Measurements from ENCODE around the gene AOC3.
"Not testable (repeated sequence)": the region's sequence is repeated elsewhere in the genome, so short reads cannot be mapped to it uniquely, and the experiment has no call there.

AOC3 gene

DNA sequence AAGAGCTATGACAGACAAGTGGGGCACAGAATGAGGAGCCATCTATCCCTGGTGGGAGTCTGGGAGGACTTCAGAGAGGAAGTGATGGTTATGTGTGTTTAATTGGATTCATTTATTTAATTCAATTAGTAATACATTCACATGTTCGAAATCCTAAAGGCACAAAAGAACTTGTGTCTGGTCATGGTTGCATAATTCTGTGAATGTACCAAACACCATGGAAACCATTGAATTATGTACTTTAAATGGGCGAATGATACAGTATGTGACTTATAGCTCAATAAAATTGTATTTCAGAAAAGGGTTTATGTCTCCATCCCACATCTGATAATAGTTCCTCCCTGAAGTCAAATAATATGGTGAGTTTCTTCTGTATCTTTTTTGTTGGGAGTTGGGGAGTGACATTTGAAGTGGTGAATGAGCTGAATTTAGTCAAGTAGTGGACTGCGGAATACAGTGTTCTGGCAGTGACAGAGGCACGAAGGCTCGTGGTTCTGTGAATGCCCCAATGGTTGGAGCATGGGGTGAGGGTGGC is 29.8 kb downstream of the AOC3 start:
- no peak for DNase-seq (ENCODE audit: low read depth)
- TF ChIP-seq, protein P1, sequence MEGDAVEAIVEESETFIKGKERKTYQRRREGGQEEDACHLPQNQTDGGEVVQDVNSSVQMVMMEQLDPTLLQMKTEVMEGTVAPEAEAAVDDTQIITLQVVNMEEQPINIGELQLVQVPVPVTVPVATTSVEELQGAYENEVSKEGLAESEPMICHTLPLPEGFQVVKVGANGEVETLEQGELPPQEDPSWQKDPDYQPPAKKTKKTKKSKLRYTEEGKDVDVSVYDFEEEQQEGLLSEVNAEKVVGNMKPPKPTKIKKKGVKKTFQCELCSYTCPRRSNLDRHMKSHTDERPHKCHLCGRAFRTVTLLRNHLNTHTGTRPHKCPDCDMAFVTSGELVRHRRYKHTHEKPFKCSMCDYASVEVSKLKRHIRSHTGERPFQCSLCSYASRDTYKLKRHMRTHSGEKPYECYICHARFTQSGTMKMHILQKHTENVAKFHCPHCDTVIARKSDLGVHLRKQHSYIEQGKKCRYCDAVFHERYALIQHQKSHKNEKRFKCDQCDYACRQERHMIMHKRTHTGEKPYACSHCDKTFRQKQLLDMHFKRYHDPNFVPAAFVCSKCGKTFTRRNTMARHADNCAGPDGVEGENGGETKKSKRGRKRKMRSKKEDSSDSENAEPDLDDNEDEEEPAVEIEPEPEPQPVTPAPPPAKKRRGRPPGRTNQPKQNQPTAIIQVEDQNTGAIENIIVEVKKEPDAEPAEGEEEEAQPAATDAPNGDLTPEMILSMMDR (IDR thresholded peaks at IDR 0.05; ENCODE audit: low read depth, low read length, missing control alignments): no peak
- no peak overlapping the region for H3K4me3 ChIP-seq (ENCODE audit: low read depth, low read length)

DNA sequence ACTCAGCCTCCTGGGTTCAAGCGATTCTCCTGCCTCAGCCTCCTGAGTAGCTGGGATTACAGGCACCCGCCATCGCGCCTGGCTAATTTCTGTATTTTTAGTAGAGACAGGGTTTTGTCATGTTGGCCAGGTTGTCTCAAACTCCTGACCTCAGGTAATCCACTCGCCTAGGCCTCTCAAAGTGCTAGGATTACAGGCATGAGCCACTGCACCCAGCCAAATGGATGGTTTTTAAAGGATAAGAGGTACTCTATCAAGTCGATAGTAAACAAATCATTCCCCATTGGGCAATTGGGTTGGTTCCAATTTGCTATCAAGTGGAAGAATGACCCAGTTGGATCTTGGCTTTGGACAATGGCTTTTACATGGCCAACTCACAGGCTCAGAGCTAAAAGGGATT is 30.7 kb downstream of the AOC3 start:
- not testable (repeated sequence) for DNase-seq (ENCODE audit: low read depth); H3K4me3 ChIP-seq (ENCODE audit: low read depth, low read length)

DNA sequence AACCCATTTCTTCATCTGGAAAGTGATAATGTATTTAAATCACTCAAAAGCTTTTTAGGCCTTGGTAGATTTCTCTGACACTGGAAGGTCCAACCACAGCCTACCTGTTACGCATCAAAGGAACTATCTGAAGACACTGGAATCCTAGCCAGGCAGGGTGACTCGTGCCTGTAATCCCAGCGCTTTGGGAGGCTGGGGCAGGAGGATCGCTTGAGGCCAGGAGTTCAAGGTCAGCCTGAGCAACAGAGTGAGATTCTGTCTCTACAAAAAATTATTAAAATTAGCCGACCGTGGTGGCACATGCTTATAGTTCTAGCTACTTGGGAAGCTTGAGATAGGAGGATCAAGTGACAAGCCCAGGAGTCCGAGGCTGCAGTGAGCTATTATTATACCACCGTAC is 31.2 kb downstream of the AOC3 start:
- no peak for DNase-seq (ENCODE audit: low read depth)
- H3K4me3 ChIP-seq (ENCODE audit: low read depth, low read length): no peak overlapping the region
- TF ChIP-seq, protein P1 (IDR thresholded peaks at IDR 0.05; ENCODE audit: low read depth, low read length, missing control alignments): no peak

DNA sequence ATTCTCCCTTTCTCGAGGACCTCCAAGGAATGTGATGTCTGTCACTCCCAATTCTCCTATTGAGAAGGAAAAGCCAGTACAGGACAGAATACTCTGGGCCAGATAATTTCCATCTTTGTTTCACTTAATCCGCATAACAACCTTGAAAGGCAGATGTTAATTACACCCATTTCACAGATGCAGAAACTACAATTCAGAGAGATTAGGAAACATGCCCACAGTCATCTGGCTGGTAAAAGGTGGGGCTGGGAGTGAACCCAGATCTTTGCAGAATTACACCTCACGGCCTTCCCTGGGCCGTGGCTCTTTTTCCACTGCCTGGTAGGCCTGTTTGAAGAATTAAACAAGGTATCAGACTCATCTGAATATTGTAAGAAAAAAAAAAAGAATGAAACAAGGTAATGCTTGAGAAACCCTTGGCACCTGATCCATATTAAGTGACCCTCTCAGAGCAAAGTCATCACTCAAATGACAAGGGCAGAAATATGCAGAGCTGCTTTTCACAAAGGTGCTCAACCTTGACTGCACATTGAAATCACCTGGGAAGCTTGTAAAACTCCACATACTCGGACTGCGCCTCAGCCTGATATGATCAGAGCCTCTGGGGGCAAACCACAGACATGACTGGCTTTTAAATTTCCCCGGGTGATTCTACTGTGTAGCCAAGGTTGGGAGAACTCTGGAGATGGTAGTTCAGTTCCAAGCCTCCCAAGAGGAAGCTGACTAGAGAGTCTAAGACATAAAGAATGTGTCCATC is 33.0 kb downstream of the AOC3 start:
- no peak overlapping the region for H3K4me3 ChIP-seq (ENCODE audit: low read depth, low read length)
- TF ChIP-seq, protein P1 (IDR thresholded peaks at IDR 0.05; ENCODE audit: low read depth, low read length, missing control alignments): no peak
- DNase-seq (ENCODE audit: low read depth): no peak

DNA sequence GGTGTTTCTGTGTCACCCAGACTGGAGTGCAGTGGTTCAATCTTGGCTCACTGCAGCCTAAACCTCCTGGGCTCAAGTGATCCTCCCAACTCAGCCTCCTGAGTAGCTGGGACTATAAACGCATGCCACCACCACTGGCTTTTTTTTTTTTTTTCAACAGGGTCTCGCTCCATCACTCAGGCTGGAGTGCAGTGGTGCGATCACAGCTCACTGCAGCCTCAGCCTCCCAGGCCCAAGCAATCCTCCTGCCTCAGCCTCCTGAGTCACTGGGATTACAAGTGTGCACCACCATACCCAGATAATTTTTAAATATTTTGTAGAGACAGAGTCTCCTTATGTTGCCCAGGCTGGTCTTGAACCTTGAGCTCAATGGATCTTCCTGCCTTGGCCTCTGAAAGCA is 34.8 kb downstream of the AOC3 start:
- not testable (repeated sequence) for H3K4me3 ChIP-seq (ENCODE audit: low read depth, low read length); DNase-seq (ENCODE audit: low read depth)

DNA sequence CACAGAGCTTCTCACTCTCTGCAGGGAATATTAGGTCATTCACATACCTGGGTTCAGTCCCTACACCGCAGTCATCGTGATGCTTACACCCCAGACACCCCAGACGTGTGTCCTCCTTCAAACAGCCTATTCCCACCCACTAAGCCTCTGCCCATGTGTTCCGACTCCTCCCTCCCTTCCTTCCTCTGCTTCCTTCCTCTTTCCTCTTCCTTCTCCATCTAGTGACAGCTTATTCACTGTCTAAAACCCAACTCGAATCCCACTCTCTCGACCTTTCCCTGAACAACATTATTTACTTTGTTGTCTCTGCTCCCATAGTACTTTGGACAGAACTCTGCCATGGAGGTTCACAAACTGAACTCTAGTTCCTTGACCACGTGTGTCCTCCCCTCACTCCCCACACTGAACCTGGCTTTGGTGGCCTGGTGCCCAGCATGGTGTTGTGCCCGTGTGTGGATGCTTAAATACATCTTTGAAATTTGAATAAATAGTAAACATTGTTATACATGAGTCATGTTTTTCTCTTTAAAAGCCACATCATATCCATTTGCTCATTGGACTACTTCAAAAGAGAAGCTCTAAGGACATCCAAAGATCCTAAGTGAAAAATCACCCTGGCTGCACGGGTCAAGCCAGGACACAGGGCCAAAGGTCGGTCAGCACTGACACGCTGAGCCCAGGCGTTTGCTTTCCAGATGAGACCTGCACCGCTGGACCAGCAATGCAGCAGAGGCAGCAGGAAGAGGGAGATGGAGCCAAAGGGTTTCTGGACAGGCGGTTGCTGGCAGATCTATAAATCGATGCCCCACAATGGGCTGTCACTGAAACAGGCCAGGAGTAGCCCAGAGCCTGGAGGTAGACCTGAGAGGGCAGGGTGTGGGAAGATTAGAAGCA is 35.5 kb downstream of the AOC3 start:
- TF ChIP-seq, protein P1 (IDR thresholded peaks at IDR 0.05; ENCODE audit: low read depth, low read length, missing control alignments): no peak
- H3K4me3 ChIP-seq (ENCODE audit: low read depth, low read length): no peak overlapping the region
- DNase-seq (ENCODE audit: low read depth): no peak

DNA sequence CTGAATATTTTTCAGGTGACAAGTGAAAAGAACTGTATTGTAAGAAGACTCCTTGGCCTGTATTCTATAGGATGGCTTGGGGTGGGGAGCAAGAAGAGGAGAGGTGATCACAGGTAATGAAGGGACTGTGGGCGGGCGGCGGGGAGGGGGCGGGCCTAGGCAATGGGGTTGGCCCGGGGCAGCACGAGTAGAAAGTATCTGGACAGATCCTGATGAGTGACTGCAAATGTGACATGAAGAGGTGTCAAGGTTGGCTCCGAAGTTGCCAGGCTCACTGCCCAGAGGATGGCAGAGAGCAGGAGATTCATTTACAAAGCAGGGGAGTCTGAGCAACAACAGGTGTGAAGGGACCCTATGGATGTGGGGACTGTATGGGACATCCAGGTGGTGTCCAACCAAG is 38.8 kb downstream of the AOC3 start:
- DNase-seq (ENCODE audit: low read depth): no peak
- no peak overlapping the region for H3K4me3 ChIP-seq (ENCODE audit: low read depth, low read length)
- TF ChIP-seq, protein P1 (IDR thresholded peaks at IDR 0.05; ENCODE audit: low read depth, low read length, missing control alignments): no peak
